Activated naive CD8-positive, alpha-beta T cell (primary cell): ENCODE data around the gene FRMD3.

Experiments used
- H3K27ac Mint-ChIP-seq: one replicate; pipeline ENCODE4 v1.8.0; 2021; ENCODE audit warnings: mixed read lengths
- H3K27me3 Mint-ChIP-seq: one replicate; pipeline ENCODE4 v1.8.0; 2021; ENCODE audit warnings: mixed read lengths
- H3K36me3 Mint-ChIP-seq: one replicate; pipeline ENCODE4 v1.8.0; 2021; ENCODE audit warnings: mixed read lengths
- H3K4me1 Mint-ChIP-seq: one replicate; pipeline ENCODE4 v1.8.0; 2021; ENCODE audit warnings: low read depth, mixed read lengths
- H3K4me3 Mint-ChIP-seq: one replicate; pipeline ENCODE4 v1.8.0; 2021; ENCODE audit warnings: mild to moderate bottlenecking, mixed read lengths
- H3K9me3 Mint-ChIP-seq: one replicate; pipeline ENCODE4 v1.8.0; 2021; ENCODE audit warnings: low read depth, mixed read lengths

The FRMD3 gene

DNA sequence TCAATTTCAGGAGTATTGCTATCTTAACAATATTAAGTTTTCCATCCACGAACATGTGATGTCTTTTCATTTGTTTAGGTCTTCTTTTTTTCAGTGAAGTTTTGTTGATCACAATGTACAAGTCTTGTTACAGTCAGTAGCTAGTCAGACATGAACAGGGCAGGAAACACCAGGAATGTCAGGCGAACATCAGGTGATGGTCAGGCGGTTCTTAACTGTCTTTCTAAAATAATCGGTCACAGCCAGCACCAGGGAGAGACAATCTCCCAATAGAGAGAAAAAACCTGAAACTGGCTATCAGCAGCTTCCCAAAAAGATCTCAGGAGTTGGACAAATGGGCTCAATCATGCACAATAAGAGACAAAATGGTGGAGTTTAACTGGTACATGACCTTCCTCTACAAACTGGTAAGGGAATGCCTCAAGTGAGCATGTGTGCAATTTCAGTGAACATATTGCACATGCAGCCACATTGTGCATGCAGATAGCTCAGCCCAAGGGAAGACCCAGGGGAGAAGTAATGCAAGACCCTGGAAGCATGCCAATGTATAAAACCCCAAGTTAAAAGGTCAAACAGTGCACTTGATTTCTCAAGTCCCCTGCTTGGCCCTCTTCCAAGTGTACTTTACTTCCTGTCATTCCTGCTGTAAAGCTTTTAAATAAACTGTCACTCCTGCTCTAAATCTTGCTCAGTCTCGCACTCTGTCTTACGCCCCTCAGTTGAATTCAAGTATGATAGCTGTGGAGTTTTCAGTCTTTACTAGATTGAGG lies 299.1 kb downstream of the FRMD3 start:
- H3K9me3 Mint-ChIP-seq, result no peaks in the 10 kb centered on the region
- no peaks in the 10 kb centered on the region for H3K4me1 Mint-ChIP-seq
- H3K4me3 Mint-ChIP-seq, result no peak overlapping the region
- H3K36me3 Mint-ChIP-seq, result peaks cover 6% of the 10 kb centered on the region
- H3K27me3 Mint-ChIP-seq, result no peaks in the 10 kb centered on the region
- H3K27ac Mint-ChIP-seq, result no peak overlapping the region

DNA sequence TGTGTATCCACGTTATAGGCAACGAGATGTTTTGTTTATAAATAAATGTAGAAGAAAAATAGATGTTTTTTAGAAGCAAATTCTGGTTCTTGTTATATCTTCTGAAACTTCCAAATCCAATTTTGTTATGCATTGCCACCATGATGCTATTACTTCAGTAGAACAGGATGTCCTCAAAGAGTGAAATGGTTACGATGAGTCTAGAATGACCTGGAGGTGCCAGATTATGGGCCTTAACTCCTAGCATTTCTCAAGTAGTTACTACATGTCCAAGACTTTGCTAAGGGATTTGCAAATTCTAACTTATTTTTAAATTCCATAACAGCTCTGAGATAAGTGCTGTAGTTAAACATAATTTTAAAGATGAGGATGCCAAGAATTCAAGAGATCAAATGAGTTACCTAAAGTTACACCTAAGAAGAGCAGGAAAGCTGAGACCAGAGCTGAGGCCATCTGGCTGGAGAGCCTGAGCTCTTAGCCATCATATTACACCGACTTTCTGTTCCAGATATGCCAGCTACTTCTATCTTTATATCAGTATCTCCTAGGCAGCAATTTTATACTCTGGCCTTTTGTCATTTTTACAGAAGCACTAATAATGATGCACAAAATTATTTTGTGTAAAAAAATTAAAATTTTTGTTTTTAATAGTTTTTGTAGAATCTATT lies 302.0 kb downstream of the FRMD3 start:
- no peak overlapping the region for H3K4me3 Mint-ChIP-seq
- H3K27me3 Mint-ChIP-seq, result peaks cover 2% of the 10 kb centered on the region
- no peaks in the 10 kb centered on the region for H3K36me3 Mint-ChIP-seq
- H3K27ac Mint-ChIP-seq, result no peak overlapping the region
- H3K9me3 Mint-ChIP-seq, result no peaks in the 10 kb centered on the region
- no peaks in the 10 kb centered on the region for H3K4me1 Mint-ChIP-seq

GRCh38 chr9:83235526-83235925 lies 302.7 kb downstream of the FRMD3 start:
- Mint-ChIP-seq H3K27ac (no peak overlapping the region), H3K9me3 (no peaks in the 10 kb centered on the region), H3K4me3 (no peak overlapping the region), H3K27me3 (peaks cover 2% of the 10 kb centered on the region), H3K4me1 (no peaks in the 10 kb centered on the region), H3K36me3 (no peaks in the 10 kb centered on the region)

DNA sequence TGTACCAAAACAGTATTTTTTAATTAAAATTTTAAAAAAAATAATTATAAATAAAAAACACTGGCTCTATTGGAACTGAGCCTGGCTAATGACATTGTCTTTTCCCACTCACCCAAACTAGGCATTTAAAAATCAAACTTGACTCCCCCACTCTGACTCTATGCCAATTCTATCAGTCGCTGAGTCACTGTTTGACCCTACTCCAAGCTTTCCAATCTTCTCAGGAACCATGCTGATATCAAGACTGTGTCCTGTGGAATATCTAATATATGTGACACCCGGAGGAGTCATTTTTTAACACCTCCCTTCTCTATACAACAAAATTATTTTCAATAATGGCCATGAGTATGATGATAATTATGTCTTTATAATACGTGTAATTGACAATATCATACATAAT lies 303.7 kb downstream of the FRMD3 start:
- H3K27ac Mint-ChIP-seq, result no peak overlapping the region
- no peak overlapping the region for H3K4me3 Mint-ChIP-seq
- no peaks in the 10 kb centered on the region for H3K36me3 Mint-ChIP-seq
- H3K9me3 Mint-ChIP-seq, result no peaks in the 10 kb centered on the region
- H3K4me1 Mint-ChIP-seq, result no peaks in the 10 kb centered on the region
- H3K27me3 Mint-ChIP-seq, result peaks cover 2% of the 10 kb centered on the region

GRCh38 chr9:83233647-83234046 lies 304.6 kb downstream of the FRMD3 start:
- no peaks in the 10 kb centered on the region for H3K9me3 Mint-ChIP-seq
- H3K4me3 Mint-ChIP-seq, result no peak overlapping the region
- no peak overlapping the region for H3K27ac Mint-ChIP-seq
- H3K27me3 Mint-ChIP-seq, result peaks cover 2% of the 10 kb centered on the region
- H3K4me1 Mint-ChIP-seq, result no peaks in the 10 kb centered on the region
- no peaks in the 10 kb centered on the region for H3K36me3 Mint-ChIP-seq

DNA sequence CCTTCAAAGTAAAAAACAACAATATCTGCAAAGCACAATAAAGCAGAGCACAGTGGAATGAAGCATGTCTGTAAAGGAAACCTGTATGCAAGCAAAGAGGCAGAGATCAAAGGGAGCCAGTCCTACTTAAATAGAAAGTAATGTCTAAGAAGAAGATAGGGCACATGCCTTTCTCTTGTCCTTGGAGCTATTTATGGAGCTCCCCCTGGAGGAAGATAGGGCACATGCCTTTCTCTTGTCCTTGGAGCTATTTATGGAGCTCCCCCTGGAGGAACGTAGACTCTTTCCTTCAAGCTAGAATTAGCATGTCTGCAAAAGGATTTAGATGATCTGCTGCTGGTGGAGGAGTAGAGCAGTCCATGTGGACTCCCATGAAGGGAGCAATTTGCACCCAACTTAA lies 307.2 kb downstream of the FRMD3 start:
- no peak overlapping the region for H3K27ac Mint-ChIP-seq
- H3K4me3 Mint-ChIP-seq, result no peak overlapping the region
- H3K36me3 Mint-ChIP-seq, result no peaks in the 10 kb centered on the region
- no peaks in the 10 kb centered on the region for H3K4me1 Mint-ChIP-seq
- H3K27me3 Mint-ChIP-seq, result peaks cover 2% of the 10 kb centered on the region
- H3K9me3 Mint-ChIP-seq, result no peaks in the 10 kb centered on the region

DNA sequence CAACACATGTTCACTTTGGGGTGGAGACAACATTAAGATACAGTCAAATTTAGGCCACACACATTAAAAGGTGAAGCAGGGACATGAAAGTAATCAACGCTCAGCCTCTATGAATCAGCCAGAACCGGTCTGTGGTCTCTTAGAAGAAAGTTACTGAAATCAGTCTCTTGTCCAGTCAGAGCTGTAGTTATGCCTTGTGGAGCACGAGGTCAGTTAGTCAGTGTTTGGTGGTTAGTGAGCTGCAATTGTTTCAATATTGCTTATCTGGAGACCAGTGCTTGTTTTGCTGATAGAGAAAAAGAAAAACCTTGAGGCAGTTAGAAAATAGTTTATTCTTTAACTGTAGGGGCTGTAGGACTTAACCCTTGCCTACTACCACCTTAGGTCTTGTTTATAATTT lies 317.5 kb downstream of the FRMD3 start:
- Mint-ChIP-seq H3K4me1 (peaks cover 6% of the 10 kb centered on the region), H3K4me3 (no peak overlapping the region), H3K36me3 (no peaks in the 10 kb centered on the region), H3K27me3 (peaks cover 28% of the 10 kb centered on the region), H3K9me3 (peaks cover 6% of the 10 kb centered on the region), H3K27ac (no peak overlapping the region)

DNA sequence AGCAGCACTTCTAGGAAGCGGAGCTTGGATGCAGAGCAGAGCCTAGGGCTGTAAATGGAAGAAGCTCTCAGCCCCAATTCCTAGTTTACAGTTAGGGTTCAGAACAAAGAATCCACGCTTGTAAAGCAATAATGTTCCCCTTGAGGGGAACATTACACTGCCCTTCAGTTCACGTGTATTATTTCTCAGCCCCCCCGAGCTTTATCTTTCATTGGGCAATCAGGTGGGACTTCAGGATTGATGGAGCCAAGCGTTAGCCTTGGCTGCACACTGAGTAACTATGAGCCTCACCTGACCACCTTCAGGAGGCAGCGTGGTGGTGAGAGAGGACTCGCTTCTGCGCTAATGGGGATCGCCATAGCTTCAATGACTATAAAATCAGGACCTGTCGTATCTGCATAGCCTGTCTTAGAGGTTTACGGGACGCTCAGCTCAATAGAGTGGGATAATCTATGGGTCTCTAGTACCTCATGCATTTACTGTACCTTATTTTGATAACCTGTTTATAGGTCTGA lies 318.2 kb downstream of the FRMD3 start:
- Mint-ChIP-seq H3K9me3 (peaks cover 6% of the 10 kb centered on the region), H3K27ac (no peak overlapping the region), H3K36me3 (no peaks in the 10 kb centered on the region), H3K4me3 (peak overlapping the region; percentile 78), H3K27me3 (peaks cover 29% of the 10 kb centered on the region), H3K4me1 (peaks cover 6% of the 10 kb centered on the region)

GRCh38 chr9:83219154-83219923 lies 318.9 kb downstream of the FRMD3 start:
- Mint-ChIP-seq H3K27ac (no peak overlapping the region), H3K4me1 (peaks cover 6% of the 10 kb centered on the region), H3K9me3 (peaks cover 6% of the 10 kb centered on the region), H3K4me3 (peak overlapping the region; percentile 78), H3K36me3 (no peaks in the 10 kb centered on the region), H3K27me3 (peaks cover 31% of the 10 kb centered on the region)

DNA sequence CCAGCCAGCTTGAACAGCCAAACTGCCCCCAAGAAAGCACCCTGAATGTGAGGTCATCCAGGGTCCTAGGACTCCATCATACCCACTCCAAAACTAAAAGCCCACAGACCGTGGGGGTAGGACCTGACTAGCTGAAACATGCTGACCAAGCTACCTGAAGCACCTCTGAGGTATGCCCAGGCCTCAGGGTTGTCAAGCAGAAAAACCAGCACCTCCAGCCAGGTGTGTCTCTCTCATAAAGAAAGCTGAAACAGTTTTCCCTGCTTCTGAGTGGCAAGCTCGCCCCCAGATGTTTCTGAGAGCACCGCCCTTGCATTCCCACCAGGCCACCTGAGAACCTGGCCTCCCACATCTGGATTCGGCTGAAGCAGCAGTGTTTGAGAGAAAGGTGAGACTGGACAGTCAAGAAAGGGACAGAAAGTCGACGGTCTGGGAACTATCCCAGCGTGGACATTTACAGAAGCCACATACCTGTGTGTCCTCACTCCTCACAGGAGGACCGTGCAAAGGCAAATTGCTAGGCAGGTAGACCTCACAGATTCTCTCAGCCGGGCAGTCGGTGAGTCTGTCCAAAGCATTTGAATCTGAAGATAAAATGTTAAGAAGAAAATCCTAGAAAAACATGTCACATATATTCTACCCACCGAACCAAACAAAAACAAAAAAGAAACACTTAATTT lies 319.6 kb downstream of the FRMD3 start:
- peak overlapping the region; percentile 38 for H3K4me3 Mint-ChIP-seq
- H3K27me3 Mint-ChIP-seq, result peaks cover 31% of the 10 kb centered on the region
- peaks cover 6% of the 10 kb centered on the region for H3K4me1 Mint-ChIP-seq
- H3K9me3 Mint-ChIP-seq, result peaks cover 6% of the 10 kb centered on the region
- H3K36me3 Mint-ChIP-seq, result no peaks in the 10 kb centered on the region
- no peak overlapping the region for H3K27ac Mint-ChIP-seq

- H3K9me3 Mint-ChIP-seq, result no peaks in the 10 kb centered on the region
- H3K36me3 Mint-ChIP-seq, result no peaks in the 10 kb centered on the region
- H3K27me3 Mint-ChIP-seq, result peaks cover 3% of the 10 kb centered on the region
- no peak overlapping the region for H3K4me3 Mint-ChIP-seq
- no peak overlapping the region for H3K27ac Mint-ChIP-seq
- no peaks in the 10 kb centered on the region for H3K4me1 Mint-ChIP-seq
These were observed 328.9 kb downstream of the FRMD3 start for GRCh38 chr9:83209188-83209731.

DNA sequence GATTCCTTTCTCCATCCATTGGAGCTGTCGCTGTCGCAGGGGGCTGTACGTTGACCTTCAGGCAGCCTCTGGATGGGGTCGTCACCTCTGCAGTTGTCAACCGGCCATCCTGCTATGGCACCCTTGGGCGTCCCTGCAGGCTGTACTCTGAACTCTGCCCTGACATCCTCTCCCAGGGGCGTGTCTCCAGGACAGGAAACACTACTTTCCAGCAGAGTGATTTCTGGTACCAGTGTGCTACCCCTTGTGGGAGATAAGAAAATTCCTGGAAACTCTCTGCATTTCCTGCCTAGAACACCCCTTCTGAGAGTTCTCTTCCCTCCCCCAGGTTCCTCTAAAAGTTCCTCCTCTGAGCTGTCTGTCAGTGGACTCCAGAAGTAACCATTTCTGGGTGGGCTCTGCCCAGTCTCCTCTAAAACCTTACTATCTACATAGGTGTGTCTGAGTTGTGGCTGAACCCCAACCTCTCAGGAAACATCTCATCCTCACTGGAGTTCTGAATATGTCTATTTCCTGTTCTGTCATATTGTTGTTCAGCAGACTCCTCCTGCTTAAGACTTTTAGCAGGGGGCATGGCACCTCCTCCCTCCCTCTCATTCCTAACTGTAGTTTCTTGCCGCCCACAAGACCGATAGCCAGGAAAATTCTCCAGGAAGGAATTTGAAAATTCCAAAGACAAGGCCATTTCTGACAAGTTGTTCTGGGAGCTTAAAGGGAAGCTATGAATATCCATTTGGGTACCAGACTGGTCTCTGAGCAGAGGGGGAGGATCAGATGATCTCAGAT lies 329.9 kb downstream of the FRMD3 start:
- peaks cover 3% of the 10 kb centered on the region for H3K27me3 Mint-ChIP-seq
- no peak overlapping the region for H3K4me3 Mint-ChIP-seq
- no peaks in the 10 kb centered on the region for H3K36me3 Mint-ChIP-seq
- H3K4me1 Mint-ChIP-seq, result no peaks in the 10 kb centered on the region
- no peak overlapping the region for H3K27ac Mint-ChIP-seq
- no peaks in the 10 kb centered on the region for H3K9me3 Mint-ChIP-seq

GRCh38 chr9:83204047-83204446 lies 334.2 kb downstream of the FRMD3 start:
- Mint-ChIP-seq H3K4me3 (no peak overlapping the region), H3K27ac (no peak overlapping the region), H3K4me1 (no peaks in the 10 kb centered on the region), H3K36me3 (no peaks in the 10 kb centered on the region), H3K9me3 (no peaks in the 10 kb centered on the region), H3K27me3 (peaks cover 6% of the 10 kb centered on the region)

- H3K27me3 Mint-ChIP-seq, result peaks cover 9% of the 10 kb centered on the region
- no peaks in the 10 kb centered on the region for H3K4me1 Mint-ChIP-seq
- no peaks in the 10 kb centered on the region for H3K9me3 Mint-ChIP-seq
- H3K36me3 Mint-ChIP-seq, result no peaks in the 10 kb centered on the region
- H3K27ac Mint-ChIP-seq, result no peak overlapping the region
- no peak overlapping the region for H3K4me3 Mint-ChIP-seq
These were observed 337.7 kb downstream of the FRMD3 start for GRCh38 chr9:83200531-83200930.
